Smooth muscle cell (in vitro differentiated cells): ENCODE measurements around the gene UFD1. TPM values are rescaled to one million over a fixed set of nuclear protein-coding genes. Genes with fewer than 3 reads are reported as not detected.

Source experiments
- DNase-seq: peaks from one replicate; lab custom pipeline; 2025; ENCODE audit not compliant: unreplicated experiment; lab: John Stamatoyannopoulos, UW
- H2AFZ ChIP-seq: fragments of 200-600 bp; sonication (generic); 2 replicates; pipeline ENCODE4 v1.6.0; 2016; ENCODE audit warnings: antibody characterized with exemption, low read depth, mild to moderate bottlenecking
- H3F3A ChIP-seq: fragments of 200-600 bp; sonication (generic); 2 replicates; pipeline ENCODE4 v1.6.0; 2017; ENCODE audit warnings: antibody characterized with exemption, low read depth
- H3K27ac ChIP-seq: fragments of 200-600 bp; sonication (generic); 2 replicates; pipeline ENCODE4 v1.5.1; 2016; ENCODE audit warnings: low read depth, mild to moderate bottlenecking
- H3K27me3 ChIP-seq: fragments of 200-600 bp; sonication (generic); 2 replicates; pipeline ENCODE4 v1.6.1; 2016; ENCODE audit warnings: low read depth, mild to moderate bottlenecking
- H3K36me3 ChIP-seq: fragments of 200-600 bp; sonication (generic); 2 replicates; pipeline ENCODE4 v1.5.1; 2016; ENCODE audit warnings: low read depth
- H3K4me1 ChIP-seq: fragments of 200-600 bp; sonication (generic); 2 replicates; pipeline ENCODE4 v1.5.1; 2016; ENCODE audit warnings: low read depth
- H3K4me2 ChIP-seq: fragments of 200-600 bp; sonication (generic); 2 replicates; pipeline ENCODE4 v1.6.0; 2016; ENCODE audit warnings: mild to moderate bottlenecking
- H3K4me3 ChIP-seq: fragments of 200-600 bp; sonication (generic); 2 replicates; pipeline ENCODE4 v1.5.1; 2016; ENCODE audit warnings: mild to moderate bottlenecking
- H3K79me2 ChIP-seq: fragments of 200-600 bp; sonication (generic); 2 replicates; pipeline ENCODE4 v1.6.0; 2016; ENCODE audit warnings: low read depth, mild to moderate bottlenecking
- H3K9ac ChIP-seq: fragments of 200-600 bp; sonication (generic); 2 replicates; pipeline ENCODE4 v1.6.0; 2016; ENCODE audit warnings: low read depth
- H3K9me3 ChIP-seq: fragments of 200-600 bp; sonication (generic); replicated peaks from 2 replicates; pipeline ENCODE4 v1.5.1; 2016; ENCODE audit warnings: low read depth
- H4K20me1 ChIP-seq: fragments of 200-600 bp; sonication (generic); 2 replicates; pipeline ENCODE4 v1.6.0; 2016; ENCODE audit warnings: low read depth
- WGBS: methylation state at CpG from one replicate; pipeline ENCODE4 v1.1.7; 2016; ENCODE audit warnings: low lambda C conversion rate; 5-methylcytosine and 5-hydroxymethylcytosine counted together
- polyA plus RNA-seq: library from polyadenylated mRNA; unstranded; fragments of >200 nt; fragmentation: Nextera tagmentation; extraction: Ambion mirVana; gene quantifications from 2 replicates; pipeline ENCODE4 v1.2.1, GENCODE V29; 2016
- total RNA-seq: library from RNA; depleted of rRNA; stranded (reverse); fragments of >200 nt; gene quantifications from 2 replicates; pipeline ENCODE4 v1.2.3, GENCODE V29; 2014
- TF ChIP-seq, protein P1 (sequence below): fragments of 200-600 bp; sonication (generic); IDR thresholded peaks from 2 replicates; pipeline ENCODE4 v1.5.1; 2017; ENCODE audit warnings: borderline replicate concordance, mild to moderate bottlenecking, antibody characterized with exemption; ENCODE audit not compliant: insufficient read depth, poor library complexity, severe bottlenecking

The UFD1 gene
- total and polyA plus RNA-seq, 2 experiments from 2014 or later: 48.1 to 111 TPM

DNA sequence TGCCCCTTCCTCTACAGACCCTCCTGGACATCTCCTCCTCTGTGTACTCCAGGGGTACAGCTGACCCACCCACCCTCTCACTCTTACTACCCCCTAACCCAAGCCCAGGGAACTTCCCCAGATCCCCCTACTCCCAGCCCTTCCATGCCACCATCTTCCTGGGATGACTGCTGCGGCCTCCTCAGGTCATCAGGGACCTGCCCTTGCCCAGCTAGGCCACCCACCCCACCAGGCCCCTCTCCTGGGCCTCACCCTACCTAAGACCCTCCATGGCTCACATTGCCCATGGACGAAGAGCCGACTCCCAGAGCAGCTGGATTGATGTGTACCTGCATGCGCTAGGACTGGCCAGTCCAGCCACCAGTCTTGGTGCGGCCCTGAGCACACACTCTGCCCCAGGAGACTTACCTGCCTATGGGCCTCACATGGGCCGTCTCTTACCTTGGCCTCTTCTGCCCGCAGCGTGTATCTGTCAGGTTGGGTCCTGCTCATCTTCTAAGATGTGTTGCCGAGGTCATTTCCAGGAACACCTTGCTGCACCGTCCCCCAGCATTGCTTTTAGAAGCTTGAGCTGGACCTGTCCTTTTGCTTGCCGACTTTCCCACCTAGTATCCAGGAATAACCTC lies 47.2 kb upstream of the UFD1 start:
- 96% methylated on average over 11 of the region's 11 CpGs for WGBS
- H3K9me3 ChIP-seq: no peaks in the 10 kb centered on the region
- H3K4me3 ChIP-seq: no peak overlapping the region
- no peak for DNase-seq
- H3K4me2 ChIP-seq: no peak overlapping the region
- H3K36me3 ChIP-seq: no peaks in the 10 kb centered on the region
- H3F3A ChIP-seq: no peaks in the 10 kb centered on the region
- H3K27ac ChIP-seq: no peak overlapping the region
- H3K79me2 ChIP-seq: no peaks in the 10 kb centered on the region
- H3K9ac ChIP-seq: no peak overlapping the region
- H4K20me1 ChIP-seq: no peaks in the 10 kb centered on the region
- TF ChIP-seq, protein P1, sequence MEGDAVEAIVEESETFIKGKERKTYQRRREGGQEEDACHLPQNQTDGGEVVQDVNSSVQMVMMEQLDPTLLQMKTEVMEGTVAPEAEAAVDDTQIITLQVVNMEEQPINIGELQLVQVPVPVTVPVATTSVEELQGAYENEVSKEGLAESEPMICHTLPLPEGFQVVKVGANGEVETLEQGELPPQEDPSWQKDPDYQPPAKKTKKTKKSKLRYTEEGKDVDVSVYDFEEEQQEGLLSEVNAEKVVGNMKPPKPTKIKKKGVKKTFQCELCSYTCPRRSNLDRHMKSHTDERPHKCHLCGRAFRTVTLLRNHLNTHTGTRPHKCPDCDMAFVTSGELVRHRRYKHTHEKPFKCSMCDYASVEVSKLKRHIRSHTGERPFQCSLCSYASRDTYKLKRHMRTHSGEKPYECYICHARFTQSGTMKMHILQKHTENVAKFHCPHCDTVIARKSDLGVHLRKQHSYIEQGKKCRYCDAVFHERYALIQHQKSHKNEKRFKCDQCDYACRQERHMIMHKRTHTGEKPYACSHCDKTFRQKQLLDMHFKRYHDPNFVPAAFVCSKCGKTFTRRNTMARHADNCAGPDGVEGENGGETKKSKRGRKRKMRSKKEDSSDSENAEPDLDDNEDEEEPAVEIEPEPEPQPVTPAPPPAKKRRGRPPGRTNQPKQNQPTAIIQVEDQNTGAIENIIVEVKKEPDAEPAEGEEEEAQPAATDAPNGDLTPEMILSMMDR: no peak
- H2AFZ ChIP-seq: no peak overlapping the region
- peaks cover 12% of the 10 kb centered on the region for H3K4me1 ChIP-seq
- peaks cover 52% of the 10 kb centered on the region for H3K27me3 ChIP-seq

DNA sequence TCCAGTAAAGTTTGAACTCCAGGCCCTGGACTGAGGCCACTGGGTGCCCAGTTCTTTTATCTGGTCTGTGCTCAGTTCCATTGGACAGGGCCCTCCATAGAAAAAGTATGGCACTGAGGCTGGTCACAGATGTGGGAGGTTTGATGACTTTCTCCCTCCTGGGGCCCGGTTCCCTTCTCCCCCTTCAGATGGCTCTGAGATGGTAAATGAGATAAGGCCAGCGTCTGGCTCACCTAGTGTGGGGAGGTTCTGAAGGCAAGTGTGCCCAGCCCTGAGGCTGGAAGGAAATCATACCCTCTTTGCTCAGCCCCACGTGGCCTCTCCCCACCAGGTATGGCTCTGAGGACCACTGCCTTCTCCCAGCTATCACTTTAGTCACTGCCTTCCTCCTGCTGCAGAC lies 46.7 kb upstream of the UFD1 start:
- H3K27me3 ChIP-seq: peaks cover 55% of the 10 kb centered on the region
- no peak overlapping the region for H3K4me3 ChIP-seq
- H3K9ac ChIP-seq: no peak overlapping the region
- no peak for DNase-seq
- TF ChIP-seq, protein P1: no peak
- no peaks in the 10 kb centered on the region for H3K9me3 ChIP-seq
- no peak overlapping the region for H2AFZ ChIP-seq
- no peak overlapping the region for H3K27ac ChIP-seq
- WGBS: 76% methylated on average over 3 of the region's 3 CpGs
- no peaks in the 10 kb centered on the region for H3K79me2 ChIP-seq
- peaks cover 12% of the 10 kb centered on the region for H3K4me1 ChIP-seq
- H4K20me1 ChIP-seq: no peaks in the 10 kb centered on the region
- H3K4me2 ChIP-seq: no peak overlapping the region
- no peaks in the 10 kb centered on the region for H3K36me3 ChIP-seq
- no peaks in the 10 kb centered on the region for H3F3A ChIP-seq

DNA sequence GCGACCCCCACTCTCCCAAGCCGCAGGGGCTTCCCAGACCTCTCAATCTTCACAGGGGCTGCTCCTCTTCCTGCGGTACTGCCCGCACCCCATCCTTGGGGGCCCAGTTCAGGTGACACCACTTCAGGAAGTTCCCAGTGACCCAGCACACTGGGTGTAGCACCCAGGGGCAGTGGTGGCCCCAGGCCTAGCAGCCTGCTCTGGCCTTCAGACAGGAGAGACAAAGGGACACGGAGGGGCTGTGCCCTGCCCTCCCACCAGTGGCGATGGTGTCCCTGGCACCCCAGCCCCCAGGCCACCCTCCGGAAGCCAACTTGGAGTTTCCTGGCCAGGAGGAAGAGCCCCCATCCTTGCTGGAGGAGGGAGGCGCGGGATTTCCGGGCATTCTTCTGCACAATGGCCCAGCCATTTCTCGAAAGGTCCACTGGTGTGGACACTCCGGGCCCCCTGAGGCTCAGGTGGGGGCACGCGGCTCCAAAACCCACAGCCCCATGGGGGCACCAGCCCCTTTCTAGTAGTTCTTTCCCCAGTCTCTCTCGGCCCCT lies 46.2 kb upstream of the UFD1 start:
- Histone ChIP-seq H4K20me1 (no peaks in the 10 kb centered on the region), H3K79me2 (no peaks in the 10 kb centered on the region), H2AFZ (no peak overlapping the region), H3K27ac (no peak overlapping the region), H3K4me3 (no peak overlapping the region), H3K36me3 (no peaks in the 10 kb centered on the region), H3K9me3 (no peaks in the 10 kb centered on the region), H3K27me3 (peaks cover 55% of the 10 kb centered on the region), H3K9ac (no peak overlapping the region), H3F3A (no peaks in the 10 kb centered on the region), H3K4me1 (peaks cover 12% of the 10 kb centered on the region), H3K4me2 (no peak overlapping the region)
- no peak for DNase-seq
- TF ChIP-seq, protein P1: no peak
- 91% methylated on average over 15 of the region's 15 CpGs for WGBS
